Right ventricle myocardium superior (tissue), 1 donor: ENCODE data around the gene GRIK2. TPM values are rescaled to one million over a fixed set of nuclear protein-coding genes. Genes with fewer than 3 reads are reported as not detected.
"Not testable (repeated sequence)": the region's sequence is repeated elsewhere in the genome, so short reads cannot be mapped to it uniquely, and the experiment has no call there.

Experiments
- ATAC-seq: fragments of 200-7000 bp; cut with Tn5 transposase; one replicate; pipeline ENCODE4 v1.9.1; 2020; ENCODE audit warnings: mild to moderate bottlenecking; ENCODE audit not compliant: poor library complexity
- DNase-seq: peaks from one replicate; pipeline ENCODE4 v3.0.0-alpha.2; 2020
- intact Hi-C: fragments of 100-400 bp; cut with DNase I; formaldehyde crosslinking; loops from one replicate; pipeline ENCODE4 v1.11.2; 2022
- total RNA-seq: library from RNA; stranded (reverse); fragmentation: NEBNext Ultra II Directional; extraction: Animal tissue kit (Norgen Biotek cat#: 25700); gene quantifications from one replicate; pipeline ENCODE4 v1.2.1, GENCODE V29; 2021
- donor health status: DM: no; HTN: yes; CAD: no; lungs with severe emphysema.

Gene GRIK2
- total RNA-seq, 1 donor from 2014 or later = 5.5 TPM

- DNase-seq (no peak), ATAC-seq (no peak)
- intact Hi-C loops = no loop called here
These were observed 184.8 kb downstream of the GRIK2 start for GRCh38 chr6:101578306-101578705.

GRCh38 chr6:101582792-101583191 lies 189.3 kb downstream of the GRIK2 start:
- DNase-seq (no peak), ATAC-seq (no peak)
- intact Hi-C loops = no loop called here

GRCh38 chr6:101585501-101585900 lies 192.0 kb downstream of the GRIK2 start:
- intact Hi-C loops = no loop called here
- DNase-seq (no peak), ATAC-seq (no peak)

- DNase-seq (no peak), ATAC-seq (peak; percentile 36)
- intact Hi-C loops = no loop called here
These were observed 194.8 kb downstream of the GRIK2 start for GRCh38 chr6:101588343-101588742.

DNA sequence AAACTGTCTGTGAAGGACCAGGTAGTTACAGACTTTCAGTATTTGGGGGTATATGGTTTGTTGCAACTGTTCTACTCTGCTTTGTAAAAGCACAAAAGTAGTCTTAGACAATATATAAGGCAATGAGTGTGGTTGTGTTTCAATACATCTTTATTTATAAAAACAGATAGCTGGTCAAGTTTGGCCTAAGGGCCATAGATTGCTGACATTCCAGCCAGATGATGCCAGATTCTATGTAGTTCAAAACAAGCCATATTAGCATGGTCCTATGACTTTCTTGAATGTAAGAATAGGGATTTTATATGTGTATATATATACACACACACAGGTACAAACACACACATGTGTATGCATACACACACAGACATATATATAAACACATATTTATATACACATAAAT lies 201.8 kb downstream of the GRIK2 start:
- intact Hi-C loops = no loop called here

DNA sequence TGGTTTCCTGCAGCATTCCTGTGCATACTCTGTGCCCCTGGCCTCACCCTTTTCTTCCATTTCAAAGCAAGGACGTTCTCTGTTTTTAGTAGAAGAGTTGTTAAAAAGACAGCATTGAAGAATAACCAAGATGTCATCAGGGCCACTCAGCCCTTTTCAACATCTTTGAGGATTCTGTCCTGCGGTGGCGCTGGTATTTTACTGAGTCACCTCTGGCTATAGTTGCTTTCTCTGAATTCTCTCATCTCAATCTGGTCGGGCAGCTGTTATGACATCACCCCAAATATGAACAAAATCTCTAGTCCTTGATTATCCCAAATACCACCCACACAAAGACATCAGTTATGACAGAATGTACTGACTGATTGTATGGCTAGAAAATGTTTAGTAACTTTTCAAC lies 204.2 kb downstream of the GRIK2 start:
- ATAC-seq = no peak
- DNase-seq = no peak
- intact Hi-C loops = no loop called here

More for the DNA sequence above, 201.8 kb downstream of the GRIK2 start:
- ATAC-seq (no peak), DNase-seq (no peak)

GRCh38 chr6:101605426-101605825 lies 211.9 kb downstream of the GRIK2 start:
- intact Hi-C loops = no loop called here
- ATAC-seq (no peak), DNase-seq (no peak)

DNA sequence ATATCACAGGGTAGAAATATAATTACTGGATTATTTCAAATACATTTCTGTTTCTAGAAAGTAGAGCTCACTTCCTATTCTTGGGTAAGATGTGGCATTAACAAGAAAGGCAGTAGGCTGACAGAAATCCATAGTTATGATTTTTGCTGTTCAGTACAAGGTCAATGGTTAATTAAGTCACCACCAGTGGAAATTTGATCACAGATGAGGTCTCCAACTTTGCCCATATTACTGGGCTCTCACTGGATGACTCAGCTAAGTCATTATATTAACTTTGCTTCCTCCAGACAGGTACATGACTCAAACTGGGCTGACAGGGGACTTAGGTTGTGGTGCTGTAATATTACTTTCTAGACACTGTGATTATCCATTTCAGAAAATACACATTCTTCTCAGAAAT lies 212.4 kb downstream of the GRIK2 start:
- no peak for ATAC-seq
- intact Hi-C loops = no loop called here

DNA sequence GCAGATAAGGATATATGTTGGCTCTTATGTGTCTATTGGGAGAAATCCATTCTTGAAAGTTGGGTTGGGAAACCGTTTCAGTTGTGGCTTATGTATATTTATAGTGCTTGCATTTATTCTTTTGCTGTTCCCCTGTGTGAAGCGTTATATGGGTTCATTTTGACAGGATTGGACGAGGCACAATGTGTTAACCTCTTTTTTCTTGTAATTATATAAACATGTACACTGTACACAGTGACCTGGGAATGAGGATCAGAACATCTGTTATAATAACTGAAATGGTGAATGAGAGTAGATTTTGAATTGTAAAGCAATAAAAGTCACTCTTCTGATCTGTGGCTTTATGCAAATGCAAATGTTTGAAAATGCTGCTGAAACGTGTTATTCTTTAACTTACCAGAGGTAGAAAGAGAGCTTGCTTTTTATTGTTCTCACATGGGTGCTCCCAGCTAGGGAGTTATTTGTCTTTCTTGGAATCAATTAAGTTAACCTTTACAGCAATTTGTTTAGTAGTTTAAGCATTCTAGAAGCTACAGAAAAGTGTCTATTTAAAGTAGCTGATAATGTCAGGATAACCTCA lies 213.7 kb downstream of the GRIK2 start:
- no peak for ATAC-seq
- intact Hi-C loops = no loop called here

More for the DNA sequence above, 212.4 kb downstream of the GRIK2 start:
- no peak for DNase-seq

GRCh38 chr6:101608703-101609102 lies 215.2 kb downstream of the GRIK2 start:
- ATAC-seq (no peak), DNase-seq (no peak)
- intact Hi-C loops = no loop called here

More for the DNA sequence above, 213.7 kb downstream of the GRIK2 start:
- no peak for DNase-seq

GRCh38 chr6:101613556-101613955 lies 220.0 kb downstream of the GRIK2 start:
- intact Hi-C loops = no loop called here
- DNase-seq (no peak), ATAC-seq (no peak)

DNA sequence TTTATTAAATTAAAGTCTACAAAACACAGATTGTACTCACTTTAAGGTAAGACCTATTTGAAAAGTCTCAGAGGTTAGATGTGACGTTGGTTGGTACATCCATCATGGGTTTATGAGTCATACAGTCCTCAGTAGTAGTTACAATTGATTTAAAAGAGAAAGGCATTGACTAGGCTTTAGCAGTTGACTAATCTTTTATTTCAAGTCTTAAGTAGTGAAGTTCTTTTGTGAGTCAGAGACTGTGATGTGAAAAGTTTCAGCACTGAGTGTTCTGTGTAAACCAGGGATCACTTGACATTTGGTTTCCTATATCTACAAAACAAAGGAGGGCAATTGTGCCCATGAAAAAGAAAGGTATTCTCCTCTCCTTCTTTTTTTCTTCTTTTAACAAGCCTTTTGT lies 221.3 kb downstream of the GRIK2 start:
- no peak for DNase-seq
- no peak for ATAC-seq
- intact Hi-C loops = no loop called here

DNA sequence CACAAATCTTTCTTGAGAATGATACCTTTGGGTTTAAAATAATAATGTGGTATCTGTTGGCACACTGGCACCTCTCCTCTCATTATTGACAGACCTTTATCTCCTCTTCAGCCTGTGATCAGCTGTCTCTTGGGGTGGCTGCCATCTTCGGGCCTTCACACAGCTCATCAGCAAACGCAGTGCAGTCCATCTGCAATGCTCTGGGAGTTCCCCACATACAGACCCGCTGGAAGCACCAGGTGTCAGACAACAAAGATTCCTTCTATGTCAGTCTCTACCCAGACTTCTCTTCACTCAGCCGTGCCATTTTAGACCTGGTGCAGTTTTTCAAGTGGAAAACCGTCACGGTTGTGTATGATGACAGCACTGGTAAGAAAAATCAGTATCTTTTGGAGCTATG lies 232.8 kb downstream of the GRIK2 start:
- ATAC-seq (no peak), DNase-seq (no peak)
- intact Hi-C loops = no loop called here

DNA sequence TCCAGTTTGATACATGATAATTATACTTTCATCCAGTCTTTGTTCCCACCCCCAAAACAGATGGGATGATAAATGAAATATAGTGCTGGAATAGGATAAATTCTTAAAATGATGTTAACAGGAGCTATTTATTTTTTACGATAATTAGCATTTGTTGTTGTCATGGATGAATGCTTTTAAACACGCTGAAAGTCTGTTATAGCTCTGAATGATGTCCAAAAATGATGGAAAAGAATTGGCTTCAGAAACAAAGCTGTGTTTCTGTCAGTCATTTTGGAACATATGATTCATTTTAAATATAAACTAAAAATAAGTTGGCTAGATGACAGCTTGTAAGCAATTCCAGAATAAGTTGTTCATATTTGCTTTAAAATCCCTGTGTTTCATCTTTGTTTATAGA lies 237.4 kb downstream of the GRIK2 start:
- intact Hi-C loops = no loop called here
- ATAC-seq = no peak

GRCh38 chr6:101633081-101633480 lies 239.6 kb downstream of the GRIK2 start:
- DNase-seq (no peak), ATAC-seq (no peak)
- intact Hi-C loops = no loop called here

More for the DNA sequence above, 237.4 kb downstream of the GRIK2 start:
- no peak for DNase-seq

DNA sequence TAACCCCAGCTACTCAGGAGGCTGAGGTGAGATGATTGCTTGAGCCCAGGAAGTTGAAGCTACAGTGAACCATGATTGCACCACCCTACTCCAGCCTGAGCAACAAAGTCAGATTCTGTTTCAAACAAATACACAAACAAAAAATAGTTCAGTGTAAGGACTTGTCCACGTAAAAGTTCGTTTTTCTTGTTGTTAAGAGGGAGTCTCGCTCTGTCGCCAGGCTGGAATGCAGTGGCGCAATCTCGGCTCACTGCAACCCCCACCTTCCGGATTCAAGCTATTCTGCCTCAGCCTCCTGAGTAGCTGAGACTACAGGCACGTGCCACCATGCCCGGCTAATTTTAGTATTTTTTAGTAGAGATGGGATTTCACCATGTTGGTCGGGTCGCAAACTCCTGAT lies 245.4 kb downstream of the GRIK2 start:
- ATAC-seq, DNase-seq, intact Hi-C loops: not testable (repeated sequence)

- DNase-seq (no peak), ATAC-seq (no peak)
- intact Hi-C loops = no loop called here
These were observed 246.6 kb downstream of the GRIK2 start for GRCh38 chr6:101640131-101640530.

- DNase-seq (no peak), ATAC-seq (no peak)
- intact Hi-C loops = no loop called here
These were observed 252.3 kb downstream of the GRIK2 start for GRCh38 chr6:101645770-101646169.

- ATAC-seq = no peak
- intact Hi-C loops = no loop called here
- no peak for DNase-seq
These were observed 257.0 kb downstream of the GRIK2 start for GRCh38 chr6:101650402-101651100.

DNA sequence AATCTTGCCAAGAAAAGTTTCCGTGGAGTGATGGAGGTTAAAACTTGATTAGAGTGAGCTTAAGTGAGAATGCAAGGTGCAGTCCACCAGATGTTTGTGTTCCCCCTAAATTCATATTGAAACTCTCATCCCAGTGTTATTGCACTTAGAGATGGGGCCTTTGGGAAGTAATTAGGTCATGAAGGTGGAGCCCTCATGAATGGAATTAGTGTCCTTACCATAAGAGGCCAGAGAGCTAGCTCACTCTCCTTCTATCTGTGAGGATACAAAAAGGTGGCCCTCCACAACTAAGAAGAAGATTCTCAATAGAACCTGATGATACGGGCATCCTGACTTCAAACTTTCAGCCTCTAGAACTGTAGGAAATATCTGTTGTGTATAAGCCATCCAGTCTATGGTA lies 258.6 kb downstream of the GRIK2 start:
- intact Hi-C loops = no loop called here
- DNase-seq (no peak), ATAC-seq (no peak)

GRCh38 chr6:101655109-101655508 lies 261.6 kb downstream of the GRIK2 start:
- DNase-seq (no peak), ATAC-seq (no peak)
- intact Hi-C loops = no loop called here
